Measurements from ENCODE around the gene JOSD2. TPM values are rescaled to one million over a fixed set of nuclear protein-coding genes. Genes with fewer than 3 reads are reported as not detected.

Gene JOSD2
- total and polyA plus RNA-seq, 5 donors from 2014 or later, result 16.6 to 37.7 (median 25.8) TPM

- Histone ChIP-seq H3K36me3 (ENCODE audit: control insufficient read depth, insufficient read depth, low read length) (no peaks in the 10 kb centered on the region), H3K4me3 (ENCODE audit: low read depth, low read length) (no peak overlapping the region), H3K27ac (ENCODE audit: insufficient read depth, low read length, poor library complexity, severe bottlenecking) (no peak overlapping the region), H3K4me1 (ENCODE audit: control insufficient read depth, insufficient read depth, low read length, poor library complexity, severe bottlenecking) (peaks cover 16% of the 10 kb centered on the region), H3K9me3 (ENCODE audit: control insufficient read depth in 2 of 2, low read length in 2 of 2) (no peaks in the 10 kb centered on the region), H3K27me3 (ENCODE audit: control insufficient read depth, insufficient read depth, low read length) (no peaks in the 10 kb centered on the region)
- Mint-ChIP-seq H3K4me3 (no peak overlapping the region), H3K36me3 (no peaks in the 10 kb centered on the region), H3K27me3 (peaks cover 14% of the 10 kb centered on the region), H3K27ac (no peak overlapping the region), H3K9me3 (peaks cover 0 to 2% (median 0%) of the 10 kb centered on the region in 7 donors), H3K4me1 (peaks cover 0 to 19% (median 8%) of the 10 kb centered on the region in 4 donors)
- ATAC-seq (ENCODE audit: low read depth in 2 of 2) (no peak), DNase-seq (no peak)
These were observed 4.2 kb upstream of the JOSD2 start for GRCh38 chr19:50515168-50515561.

GRCh38 chr19:50514346-50515167 is 3.6 kb upstream of the JOSD2 start:
- peak overlapping the region in 1 of 3 donors; percentile 25 for H3K27ac Mint-ChIP-seq
- DNase-seq (no peak), ATAC-seq (ENCODE audit: low read depth in 2 of 2) (no peak)
- H3K36me3 Mint-ChIP-seq, result no peaks in the 10 kb centered on the region
- peaks cover 0 to 21% (median 8%) of the 10 kb centered on the region in 4 donors for H3K4me1 Mint-ChIP-seq
- Histone ChIP-seq H3K27ac (ENCODE audit: insufficient read depth, low read length, poor library complexity, severe bottlenecking) (no peak overlapping the region), H3K4me1 (ENCODE audit: control insufficient read depth, insufficient read depth, low read length, poor library complexity, severe bottlenecking) (peaks cover 16% of the 10 kb centered on the region), H3K27me3 (ENCODE audit: control insufficient read depth, insufficient read depth, low read length) (no peaks in the 10 kb centered on the region), H3K4me3 (ENCODE audit: low read depth, low read length) (no peak overlapping the region), H3K9me3 (ENCODE audit: control insufficient read depth in 2 of 2, low read length in 2 of 2) (no peaks in the 10 kb centered on the region), H3K36me3 (ENCODE audit: control insufficient read depth, insufficient read depth, low read length) (no peaks in the 10 kb centered on the region)
- H3K4me3 Mint-ChIP-seq, result peak overlapping the region in 1 of 4 donors; percentile 41
- peaks cover 0 to 2% (median 0%) of the 10 kb centered on the region in 7 donors for H3K9me3 Mint-ChIP-seq
- H3K27me3 Mint-ChIP-seq, result peaks cover 14% of the 10 kb centered on the region

- H3K27ac Mint-ChIP-seq, result peak within 1 kb of the TSS in 2 of 3 donors; percentile 64 to 80
These were observed 2.9 kb upstream of the JOSD2 start, which contains the start of gene ASPDH for GRCh38 chr19:50513746-50514345. ASPDH (minus strand) TSS chr19:50513913; CDS start chr19:50513823, 90 bp downstream.

DNA sequence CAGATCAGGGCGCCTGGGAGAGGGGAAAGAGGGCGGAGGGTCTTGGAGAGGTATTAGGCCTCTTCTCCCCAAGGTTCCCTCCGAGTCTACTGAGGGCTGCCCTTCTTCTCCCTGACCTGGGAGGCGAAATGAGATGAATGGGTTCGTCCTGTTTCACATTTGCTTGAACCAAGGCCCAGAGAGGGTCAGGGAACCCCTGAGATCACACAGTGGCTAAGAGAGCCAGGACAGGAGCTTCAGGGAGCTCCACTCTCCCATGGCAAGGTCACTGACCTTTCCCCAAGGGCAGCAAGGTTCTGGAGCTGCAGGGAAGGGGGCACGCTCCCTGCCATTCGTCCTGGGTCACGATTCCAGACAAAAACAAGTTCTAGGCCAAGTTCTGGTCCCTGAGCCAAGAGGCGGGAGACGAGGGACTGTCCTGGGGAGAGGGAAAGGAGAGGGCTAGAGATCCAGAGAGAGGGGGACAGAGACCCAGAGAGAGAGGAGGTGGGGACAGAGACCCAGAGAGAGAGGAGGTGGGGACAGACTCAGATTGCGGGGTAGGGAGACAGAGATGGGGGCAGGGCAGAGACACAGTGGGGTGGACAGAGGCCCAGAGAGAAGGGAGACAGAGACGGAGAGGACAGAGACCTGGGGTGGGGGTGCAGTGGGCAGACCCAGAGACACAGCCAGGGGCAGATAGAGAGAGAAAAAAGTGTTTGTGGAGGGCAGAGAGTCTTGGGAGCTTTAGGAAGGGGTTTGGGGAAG is 2.2 kb upstream of the JOSD2 start:
- Mint-ChIP-seq H3K9me3 (peaks cover 0 to 2% (median 0%) of the 10 kb centered on the region in 7 donors), H3K4me1 (peaks cover 0 to 27% (median 8%) of the 10 kb centered on the region in 4 donors), H3K4me3 (peak overlapping the region in 3 of 4 donors; percentile 1 to 68 (median 43)), H3K36me3 (no peaks in the 10 kb centered on the region), H3K27me3 (peaks cover 14% of the 10 kb centered on the region), H3K27ac (peak overlapping the region in 2 of 3 donors; percentile 64 to 80)
- no peak overlapping the region for H3K27ac ChIP-seq (ENCODE audit: insufficient read depth, low read length, poor library complexity, severe bottlenecking)
- no peak overlapping the region for H3K4me3 ChIP-seq (ENCODE audit: low read depth, low read length)
- ATAC-seq (ENCODE audit: low read depth in 2 of 2) (no peak), DNase-seq (no peak)
- H3K27me3 ChIP-seq (ENCODE audit: control insufficient read depth, insufficient read depth, low read length), result no peaks in the 10 kb centered on the region
- H3K9me3 ChIP-seq (ENCODE audit: control insufficient read depth in 2 of 2, low read length in 2 of 2), result no peaks in the 10 kb centered on the region
- peaks cover 16% of the 10 kb centered on the region for H3K4me1 ChIP-seq (ENCODE audit: control insufficient read depth, insufficient read depth, low read length, poor library complexity, severe bottlenecking)
- H3K36me3 ChIP-seq (ENCODE audit: control insufficient read depth, insufficient read depth, low read length), result no peaks in the 10 kb centered on the region

More at GRCh38 chr19:50513746-50514345, 2.9 kb upstream of the JOSD2 start, which contains the start of gene ASPDH:
- Histone ChIP-seq H3K27me3 (ENCODE audit: control insufficient read depth, insufficient read depth, low read length) (no peaks in the 10 kb centered on the region), H3K9me3 (ENCODE audit: control insufficient read depth in 2 of 2, low read length in 2 of 2) (no peaks in the 10 kb centered on the region), H3K36me3 (ENCODE audit: control insufficient read depth, insufficient read depth, low read length) (no peaks in the 10 kb centered on the region), H3K4me1 (ENCODE audit: control insufficient read depth, insufficient read depth, low read length, poor library complexity, severe bottlenecking) (peaks cover 16% of the 10 kb centered on the region), H3K27ac (ENCODE audit: insufficient read depth, low read length, poor library complexity, severe bottlenecking) (no peak within 1 kb of the TSS), H3K4me3 (ENCODE audit: low read depth, low read length) (no peak within 1 kb of the TSS)
- H3K4me1 Mint-ChIP-seq, result peaks cover 0 to 25% (median 8%) of the 10 kb centered on the region in 4 donors
- H3K9me3 Mint-ChIP-seq, result peaks cover 0 to 2% (median 0%) of the 10 kb centered on the region in 7 donors
- ATAC-seq (ENCODE audit: low read depth in 2 of 2), result no peak
- DNase-seq, result no peak
- H3K36me3 Mint-ChIP-seq, result no peaks in the 10 kb centered on the region
- H3K4me3 Mint-ChIP-seq, result peak within 1 kb of the TSS in 3 of 4 donors; percentile 41 to 68 (median 43)
- peaks cover 14% of the 10 kb centered on the region for H3K27me3 Mint-ChIP-seq

DNA sequence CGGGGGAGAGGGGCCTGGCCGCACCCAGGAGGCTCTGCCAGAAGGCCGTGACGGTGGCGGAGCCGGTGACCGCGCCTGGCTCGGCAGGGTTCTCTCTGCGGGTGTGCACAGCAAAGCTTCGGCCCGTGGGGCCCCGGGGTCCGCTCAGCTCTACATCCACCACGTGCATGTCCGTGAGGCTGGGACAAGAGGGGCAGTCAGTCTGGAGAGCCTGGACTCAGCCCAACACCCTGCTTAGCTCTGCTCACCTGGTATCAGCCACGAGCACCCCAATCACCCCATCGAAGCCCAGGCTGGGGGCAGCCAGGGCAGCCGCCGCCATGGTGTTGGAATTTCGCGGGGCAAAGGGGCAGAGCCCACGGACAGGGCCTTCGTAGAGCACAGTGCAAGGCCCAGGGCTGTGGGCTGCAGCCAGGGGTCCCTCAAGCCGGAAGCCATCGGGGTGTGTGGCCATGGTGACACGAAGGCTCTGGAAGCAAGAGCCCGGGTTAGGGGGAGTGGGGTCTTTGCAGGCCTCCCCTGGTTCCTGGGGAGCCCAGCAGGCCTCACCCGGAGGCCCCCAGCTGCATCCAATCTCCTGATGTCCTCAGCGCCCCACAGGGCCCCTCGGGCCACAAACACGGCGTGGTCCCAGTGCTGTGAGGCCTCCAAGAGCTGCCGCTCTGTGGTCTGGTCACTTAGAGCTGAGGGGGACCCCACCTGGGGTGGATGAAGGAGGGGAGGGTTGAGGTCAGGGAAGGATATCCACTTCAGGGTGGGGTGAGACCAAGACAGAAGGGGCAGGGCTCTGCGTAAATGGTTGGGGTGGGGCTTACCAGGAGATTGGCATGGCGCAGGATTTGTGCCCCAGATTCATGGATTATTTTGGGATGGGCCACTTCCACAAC is 1.4 kb upstream of the JOSD2 start:
- Histone ChIP-seq H3K27ac (ENCODE audit: insufficient read depth, low read length, poor library complexity, severe bottlenecking) (peak overlapping the region; percentile 94), H3K4me3 (ENCODE audit: low read depth, low read length) (no peak overlapping the region), H3K4me1 (ENCODE audit: control insufficient read depth, insufficient read depth, low read length, poor library complexity, severe bottlenecking) (peaks cover 16% of the 10 kb centered on the region), H3K27me3 (ENCODE audit: control insufficient read depth, insufficient read depth, low read length) (no peaks in the 10 kb centered on the region), H3K9me3 (ENCODE audit: control insufficient read depth in 2 of 2, low read length in 2 of 2) (no peaks in the 10 kb centered on the region), H3K36me3 (ENCODE audit: control insufficient read depth, insufficient read depth, low read length) (no peaks in the 10 kb centered on the region)
- Mint-ChIP-seq H3K9me3 (peaks cover 0 to 2% (median 0%) of the 10 kb centered on the region in 7 donors), H3K4me3 (peak overlapping the region in 1 of 4 donors; percentile 1), H3K36me3 (no peaks in the 10 kb centered on the region), H3K4me1 (peaks cover 0 to 27% (median 8%) of the 10 kb centered on the region in 4 donors), H3K27ac (peak overlapping the region in 1 of 3 donors; percentile 98), H3K27me3 (peaks cover 14% of the 10 kb centered on the region)
- no peak for DNase-seq
- ATAC-seq (ENCODE audit: low read depth in 2 of 2), result no peak

GRCh38 chr19:50510700-50511068 is 307 bp downstream of the JOSD2 start:
- no peaks in the 10 kb centered on the region for H3K9me3 ChIP-seq (ENCODE audit: control insufficient read depth in 2 of 2, low read length in 2 of 2)
- no peaks in the 10 kb centered on the region for H3K36me3 ChIP-seq (ENCODE audit: control insufficient read depth, insufficient read depth, low read length)
- H3K27ac ChIP-seq (ENCODE audit: insufficient read depth, low read length, poor library complexity, severe bottlenecking), result peak overlapping the region; percentile 94
- no peak for DNase-seq
- Mint-ChIP-seq H3K4me1 (peaks cover 0 to 27% (median 8%) of the 10 kb centered on the region in 4 donors), H3K27ac (peak overlapping the region; percentile 79 to 99 (median 98)), H3K36me3 (peaks cover under 1% of the 10 kb centered on the region), H3K9me3 (peaks cover 0 to 2% (median 0%) of the 10 kb centered on the region in 7 donors), H3K4me3 (peak overlapping the region; percentile 31 to 99 (median 93)), H3K27me3 (peaks cover 8% of the 10 kb centered on the region)
- peak overlapping the region; percentile 73 for H3K4me3 ChIP-seq (ENCODE audit: low read depth, low read length)
- H3K27me3 ChIP-seq (ENCODE audit: control insufficient read depth, insufficient read depth, low read length), result no peaks in the 10 kb centered on the region
- ATAC-seq (ENCODE audit: low read depth in 2 of 2), result no peak
- H3K4me1 ChIP-seq (ENCODE audit: control insufficient read depth, insufficient read depth, low read length, poor library complexity, severe bottlenecking), result peaks cover 16% of the 10 kb centered on the region
